ENCODE measurements around the gene AUP1.

Gene AUP1

DNA sequence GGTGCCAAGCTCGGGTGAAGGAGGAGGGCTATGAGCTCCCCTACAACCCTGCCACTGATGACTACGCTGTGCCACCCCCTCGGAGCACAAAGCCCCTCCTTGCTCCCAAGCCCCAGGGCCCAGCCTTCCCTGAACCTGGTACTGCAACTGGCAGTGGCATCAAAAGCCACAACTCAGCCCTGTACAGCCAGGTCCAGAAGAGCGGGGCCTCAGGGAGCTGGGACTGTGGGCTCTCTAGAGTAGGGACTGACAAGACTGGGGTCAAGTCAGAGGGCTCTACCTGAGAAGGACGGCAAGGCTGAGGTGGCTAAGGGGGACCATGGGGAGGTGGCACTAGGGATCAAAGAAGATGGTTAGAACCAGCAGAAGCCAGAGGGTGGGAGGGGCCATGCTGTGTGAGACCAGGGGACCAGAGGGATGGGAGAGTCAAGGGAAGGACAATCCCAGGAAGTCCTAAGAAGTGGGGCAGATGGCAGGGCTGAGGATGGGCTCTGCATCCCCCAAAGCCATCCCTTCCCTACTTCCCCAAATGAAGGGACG, 27.4 kb upstream of the AUP1 start:
- DNase-seq (ENCODE audit: low read depth in 1 of 2, low spot score in 1 of 2), result no peak

DNA sequence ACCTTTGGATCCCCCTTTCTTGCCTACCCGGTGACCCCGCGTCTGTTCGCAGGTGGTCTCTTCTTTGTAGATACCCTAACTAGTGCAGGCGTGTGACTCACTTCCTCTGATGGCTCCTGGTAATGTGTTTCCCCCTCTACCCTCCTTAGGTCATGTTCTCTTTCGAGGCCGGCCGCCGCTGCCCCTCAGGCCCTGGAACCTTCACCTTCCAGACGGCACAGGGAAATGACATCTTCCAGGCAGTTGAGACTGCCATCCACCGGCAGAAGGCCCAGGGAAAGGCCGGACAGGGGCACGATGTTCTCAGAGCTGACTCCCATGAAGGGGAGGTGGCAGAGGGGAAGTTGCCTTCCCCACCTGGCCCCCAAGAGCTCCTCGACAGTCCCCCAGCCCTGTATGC, 26.7 kb upstream of the AUP1 start:
- no peak for DNase-seq (ENCODE audit: low read depth in 1 of 2, low spot score in 1 of 2)

DNA sequence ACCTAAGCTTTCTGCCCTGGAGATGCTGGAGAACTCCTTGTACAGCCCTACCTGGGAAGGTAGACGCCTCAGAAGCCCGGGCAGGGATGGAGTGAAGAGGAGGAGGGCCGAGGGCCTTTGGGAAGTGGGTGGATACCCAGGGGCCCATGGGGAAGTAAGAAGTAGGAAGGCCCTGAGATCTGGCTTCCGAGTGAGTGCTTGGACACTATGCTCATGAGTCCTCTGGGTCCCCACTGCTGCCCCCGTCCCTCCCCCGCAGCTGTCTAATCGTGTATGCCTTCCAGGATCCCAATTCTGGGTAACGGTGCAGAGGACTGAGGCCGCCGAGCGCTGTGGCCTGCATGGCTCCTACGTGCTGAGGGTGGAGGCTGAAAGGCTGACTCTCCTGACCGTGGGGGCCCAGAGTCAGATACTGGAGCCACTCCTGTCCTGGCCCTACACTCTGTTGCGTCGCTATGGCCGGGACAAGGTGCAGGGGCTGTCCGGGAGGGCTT, 26.2 kb upstream of the AUP1 start:
- no peak for DNase-seq (ENCODE audit: low read depth in 1 of 2, low spot score in 1 of 2)

DNA sequence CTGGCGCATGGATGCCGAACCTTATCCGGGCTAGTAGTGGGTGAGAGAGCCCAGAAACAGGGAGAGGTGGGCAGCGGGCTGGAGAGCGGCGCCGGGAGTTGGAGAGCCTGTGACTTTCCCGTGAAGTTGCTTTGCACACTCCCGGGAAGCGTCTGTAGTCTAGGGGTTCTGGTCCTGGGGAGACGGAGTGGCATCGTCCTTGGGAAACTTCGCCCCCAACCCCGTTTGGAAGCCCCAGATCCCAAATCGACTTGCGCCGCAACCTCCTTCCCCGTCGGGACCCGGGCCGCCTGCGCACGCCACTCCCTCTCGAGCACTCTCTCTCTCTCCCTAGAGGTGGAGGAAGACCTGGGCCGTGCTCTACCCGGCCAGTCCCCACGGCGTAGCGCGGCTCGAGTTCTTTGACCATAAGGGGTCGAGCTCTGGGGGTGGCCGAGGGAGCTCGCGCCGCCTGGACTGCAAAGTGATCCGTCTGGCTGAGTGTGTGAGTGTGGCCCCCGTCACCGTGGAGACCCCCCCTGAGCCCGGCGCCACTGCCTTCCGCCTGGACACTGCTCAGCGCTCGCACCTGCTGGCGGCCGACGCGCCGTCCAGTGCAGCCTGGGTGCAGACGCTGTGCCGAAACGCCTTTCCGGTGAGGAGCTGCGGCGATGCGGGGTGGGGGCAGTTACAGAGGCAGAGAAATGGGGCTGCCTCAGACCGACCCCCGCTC, 25.5 kb upstream of the AUP1 start:
- no peak for DNase-seq (ENCODE audit: low read depth in 1 of 2, low spot score in 1 of 2)

DNA sequence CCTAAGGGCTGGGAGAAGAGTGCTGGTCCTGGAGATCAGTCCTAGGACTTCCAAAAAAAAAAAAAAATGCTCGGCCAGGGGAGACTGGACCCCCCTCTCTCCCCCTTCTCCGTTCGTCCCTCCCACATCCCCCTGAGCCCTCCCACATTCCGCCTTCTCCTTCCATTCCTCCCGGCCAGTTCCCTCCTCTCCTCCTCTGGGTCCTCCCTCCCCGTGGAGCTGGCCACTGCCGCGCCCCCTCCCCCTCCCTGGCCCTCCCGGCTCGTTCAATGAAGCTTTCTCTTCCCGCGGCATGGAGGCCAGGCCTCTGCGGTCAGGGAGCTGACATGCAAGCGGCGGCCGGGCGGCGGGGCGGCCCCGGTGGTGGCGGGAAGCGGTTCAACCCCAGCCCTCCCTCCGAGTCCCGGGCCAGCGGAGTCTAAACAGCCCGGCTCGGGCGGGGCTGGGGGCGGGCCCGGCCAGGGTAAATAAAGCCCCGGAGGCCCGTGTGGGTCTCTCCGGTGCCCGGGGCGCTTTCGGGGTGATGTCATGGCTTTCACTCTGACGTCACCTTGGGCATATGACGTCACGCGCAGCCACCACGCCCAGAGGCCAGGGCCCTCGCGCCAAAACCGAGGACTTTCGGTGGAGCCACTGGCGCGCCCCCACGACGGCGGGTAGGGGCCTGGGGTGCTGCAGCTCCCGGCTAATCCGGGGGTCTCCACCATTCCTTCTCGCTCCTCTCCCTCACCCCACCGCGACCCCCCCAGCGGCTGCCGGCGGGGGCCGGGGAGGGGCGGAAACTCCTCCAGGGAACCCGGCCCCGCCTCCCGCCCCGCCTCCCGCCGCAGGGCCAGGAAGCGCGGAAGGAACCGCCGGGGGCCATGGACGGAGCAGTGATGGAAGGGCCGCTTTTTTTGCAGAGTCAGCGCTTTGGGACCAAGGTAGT, 24.6 kb upstream of the AUP1 start, which contains the start of the genes DOK1 and LOXL3:
DOK1 (plus strand) TSS at position 829 of the 928 bp plus-strand sequence; CDS start at position 864, 35 bp downstream.
LOXL3 (minus strand) TSS at position 51 of the 928 bp plus-strand sequence. CDS start 1,308 bp downstream, outside the sequence.
- peak; percentile 71 to 74 for DNase-seq (ENCODE audit: low read depth in 1 of 2, low spot score in 1 of 2)

DNA sequence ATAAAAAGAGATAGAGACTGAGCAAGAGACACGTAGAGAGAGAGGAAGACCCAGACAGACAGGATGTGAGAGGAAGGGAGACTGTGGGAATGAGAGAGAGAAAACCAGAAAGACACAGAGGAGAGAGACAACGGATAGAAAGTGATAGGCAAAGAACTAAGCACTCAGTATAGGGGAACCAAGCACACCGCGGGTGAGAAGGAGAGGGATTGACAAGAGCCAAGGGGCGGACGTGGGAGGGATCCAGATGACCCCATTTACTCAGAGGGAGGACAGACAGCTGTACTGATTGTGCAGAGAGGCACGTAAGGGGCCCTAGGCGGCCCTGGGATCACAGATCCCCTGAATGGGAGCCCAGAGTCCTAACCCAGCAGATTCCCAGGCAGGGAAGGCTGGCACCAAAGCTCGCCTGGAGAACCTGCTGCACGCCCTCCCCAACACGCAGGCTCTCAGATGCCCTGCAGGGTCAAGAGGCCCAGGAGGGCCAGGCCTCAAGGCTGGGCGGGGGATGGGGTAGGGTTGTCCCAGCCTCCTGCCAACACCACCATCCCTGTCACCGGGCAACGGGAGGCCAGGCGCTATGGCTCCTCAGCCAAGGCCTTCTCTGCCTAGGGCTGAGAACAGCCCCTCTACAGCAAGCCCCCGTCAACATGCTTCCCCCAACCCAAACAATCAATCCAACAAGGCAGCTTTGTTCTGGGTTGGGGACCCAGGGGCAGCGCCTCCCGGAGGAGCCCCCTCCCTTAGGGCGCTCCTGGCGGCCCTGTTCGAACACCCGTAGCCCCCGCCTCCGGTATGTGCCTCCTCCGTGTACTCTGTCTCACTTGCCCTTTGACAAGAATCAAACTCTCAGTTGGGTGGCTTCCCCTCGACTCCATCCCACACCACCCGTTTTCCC, 23.7 kb upstream of the AUP1 start:
- no peak for DNase-seq (ENCODE audit: low read depth in 1 of 2, low spot score in 1 of 2)

DNA sequence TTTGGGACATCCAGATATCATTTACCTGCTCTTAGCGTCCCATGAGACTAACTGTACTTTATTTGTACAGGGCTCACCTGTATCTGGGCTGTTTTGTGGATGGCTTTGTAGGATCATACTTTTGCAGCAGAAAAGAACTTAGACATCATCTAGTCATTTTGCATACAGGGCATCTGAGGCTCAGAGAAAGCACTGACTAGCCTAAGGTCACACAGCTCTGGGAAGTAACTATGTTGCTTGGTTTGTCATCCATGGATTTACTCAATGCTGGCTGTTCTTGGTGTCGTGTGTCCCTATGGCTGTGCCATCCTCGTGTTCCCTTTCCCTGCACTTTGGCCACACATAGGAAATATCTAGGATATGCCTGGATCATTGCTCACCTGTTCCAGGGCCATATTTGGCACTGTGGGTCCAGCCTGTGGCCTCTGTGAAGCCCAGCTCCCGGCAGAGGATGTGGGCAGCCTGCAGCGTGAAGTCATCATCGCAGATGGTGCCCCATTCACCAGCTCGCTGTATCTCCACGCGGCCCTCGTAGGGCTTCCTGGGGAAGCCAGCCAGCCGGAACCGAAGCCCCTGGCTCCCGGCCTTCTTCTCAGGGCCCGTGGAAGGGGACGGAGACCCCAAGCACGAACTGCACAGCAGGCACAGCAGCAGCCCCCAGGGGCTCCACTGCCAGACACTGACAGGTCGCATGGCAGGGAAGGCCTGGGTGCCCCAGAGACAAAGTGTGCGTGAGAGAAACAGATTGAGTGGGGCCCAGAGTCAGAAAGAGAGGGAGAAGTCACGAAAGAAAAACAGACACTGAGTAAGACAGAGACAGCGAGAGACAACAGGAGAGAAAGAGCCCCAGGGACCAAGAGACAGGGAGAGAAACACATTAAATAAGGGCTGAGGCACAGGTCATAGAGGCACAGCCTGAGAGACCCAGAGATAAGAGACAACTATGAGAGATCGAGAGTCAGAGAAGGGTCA, 22.7 kb upstream of the AUP1 start:
- no peak for DNase-seq (ENCODE audit: low read depth in 1 of 2, low spot score in 1 of 2)

DNA sequence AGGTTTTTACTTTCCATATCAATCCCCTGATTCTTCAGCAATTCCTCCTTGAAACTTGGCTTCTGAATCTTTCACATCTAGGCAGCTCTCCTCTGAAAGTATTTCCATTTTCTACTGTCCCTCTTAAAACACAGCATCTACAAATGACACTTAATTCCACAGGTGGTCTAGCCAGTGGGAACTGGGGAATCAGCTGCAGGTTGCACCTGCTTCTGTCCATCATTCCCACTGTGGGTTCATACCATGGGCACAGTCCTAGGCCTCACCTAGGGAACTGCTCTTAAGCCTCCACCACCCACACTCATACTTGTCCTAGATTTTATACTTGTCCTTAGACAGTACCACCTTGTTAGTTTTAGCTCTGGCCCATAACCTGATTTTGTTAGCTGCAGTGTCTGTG, 22.0 kb upstream of the AUP1 start:
- no peak for DNase-seq (ENCODE audit: low read depth in 1 of 2, low spot score in 1 of 2)

DNA sequence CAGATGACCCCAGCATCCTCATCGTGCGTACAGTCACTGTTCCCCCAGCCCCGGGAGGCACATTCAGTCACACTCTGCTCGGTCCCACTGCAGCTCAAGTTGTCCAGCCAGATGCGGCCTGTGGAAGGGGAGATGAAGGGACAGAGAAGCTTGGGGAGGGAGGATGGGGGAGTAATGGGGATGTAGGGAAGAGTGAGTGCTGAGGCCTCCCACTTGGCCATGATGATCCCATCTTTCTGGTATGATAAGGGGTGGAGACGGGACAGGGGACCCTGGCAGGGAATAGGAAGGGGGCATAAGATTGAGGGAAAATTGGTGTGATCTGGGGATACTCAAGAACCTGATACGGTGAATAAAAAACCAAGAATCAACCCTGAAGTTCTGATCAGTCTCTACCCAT, 20.7 kb upstream of the AUP1 start:
- DNase-seq (ENCODE audit: low read depth in 1 of 2, low spot score in 1 of 2), result no peak

DNA sequence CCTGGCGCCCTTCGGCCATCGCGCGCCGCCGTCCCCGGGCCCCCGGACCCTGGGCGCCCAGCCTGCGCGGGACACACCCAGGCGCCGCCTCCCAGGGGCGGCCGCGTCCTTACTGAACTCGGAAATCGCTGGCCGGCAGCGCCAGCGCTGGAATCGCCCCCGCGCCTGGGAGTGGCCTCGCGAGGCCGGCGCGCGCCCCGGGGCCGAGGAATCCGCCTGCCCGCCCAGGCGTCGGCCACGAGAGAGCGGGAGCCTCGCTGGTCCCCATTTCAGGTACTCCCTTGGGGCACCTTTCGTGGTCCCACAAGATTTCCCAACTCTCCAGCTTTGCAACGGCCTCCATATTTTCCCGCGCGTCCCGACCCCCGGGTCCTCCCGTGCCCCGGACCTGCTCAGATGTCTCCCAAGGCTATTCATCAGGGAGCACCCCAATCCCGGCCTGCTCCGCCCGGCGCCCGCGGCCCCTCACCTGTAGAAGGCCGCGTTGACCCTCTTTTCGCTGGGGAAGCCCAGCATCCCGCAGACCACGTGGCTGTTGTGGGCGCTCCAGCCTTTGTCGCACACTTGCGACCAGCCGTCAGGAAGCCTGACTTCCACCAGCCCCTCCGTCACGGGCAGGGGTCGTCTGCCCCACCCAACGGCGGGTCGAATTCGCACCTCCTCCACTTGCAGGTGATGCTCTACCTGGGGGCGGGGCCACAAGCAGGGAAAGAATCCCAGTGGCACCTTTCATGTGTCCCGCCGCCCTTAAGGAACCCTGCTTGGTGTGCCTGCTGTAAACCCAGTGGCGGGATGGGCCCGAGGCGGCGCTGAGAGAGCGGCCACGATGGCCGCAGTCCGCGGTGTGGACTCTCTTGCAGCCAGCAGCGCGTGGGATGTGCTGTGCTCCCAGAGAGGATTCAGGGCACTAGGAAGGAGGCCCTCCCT, 19.7 kb upstream of the AUP1 start:
- no peak for DNase-seq (ENCODE audit: low read depth in 1 of 2, low spot score in 1 of 2)

DNA sequence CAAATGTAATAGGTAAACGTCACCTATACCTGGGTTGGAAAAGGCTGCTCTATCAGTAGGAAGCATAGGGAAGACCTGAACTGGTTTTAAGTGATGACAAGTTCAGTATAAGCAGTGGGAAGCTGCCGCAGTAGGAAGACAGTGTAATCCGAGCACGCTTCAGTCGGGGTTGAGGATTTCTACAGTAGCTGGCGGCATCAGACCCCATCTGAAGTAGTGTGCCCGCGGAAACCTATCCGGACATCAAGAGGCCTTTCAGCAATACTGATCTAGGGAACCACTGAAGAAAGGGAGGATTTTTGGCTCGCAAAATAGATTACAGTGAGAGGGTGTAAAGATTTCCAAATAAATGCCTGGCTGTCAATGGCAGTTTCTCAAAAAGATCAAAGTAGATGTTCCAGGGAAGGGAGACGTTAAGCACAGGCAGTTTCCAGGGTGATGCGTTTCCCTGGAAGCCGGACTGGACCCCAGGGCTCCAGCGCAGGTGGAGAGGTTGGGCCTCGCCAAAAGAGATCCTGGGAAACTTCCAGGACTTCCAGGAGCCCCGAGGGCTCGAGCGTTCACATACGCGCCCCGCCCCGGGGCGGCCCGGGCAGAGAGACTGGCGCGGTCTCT, 18.9 kb upstream of the AUP1 start:
- DNase-seq (ENCODE audit: low read depth in 1 of 2, low spot score in 1 of 2), result no peak

DNA sequence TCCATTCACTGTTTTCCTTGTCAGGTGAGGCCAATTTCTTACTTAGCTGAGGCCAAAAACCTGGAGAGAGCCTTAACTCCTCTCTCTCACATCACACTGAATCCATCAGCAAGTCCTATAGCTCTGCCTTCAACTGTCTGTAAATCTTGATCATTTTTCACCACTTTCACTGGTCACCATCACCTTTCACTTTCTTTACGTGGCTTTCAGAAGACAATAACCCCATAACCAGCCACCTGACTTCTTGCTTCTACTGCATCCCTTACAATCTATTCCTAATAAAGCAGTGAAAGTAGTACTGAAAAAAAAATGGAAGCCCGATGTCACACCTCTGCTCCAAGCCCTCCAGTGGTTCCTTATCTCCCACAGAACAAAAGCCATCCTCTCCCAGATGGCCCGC, 16.5 kb upstream of the AUP1 start:
- no peak for DNase-seq (ENCODE audit: low read depth in 1 of 2, low spot score in 1 of 2)

DNA sequence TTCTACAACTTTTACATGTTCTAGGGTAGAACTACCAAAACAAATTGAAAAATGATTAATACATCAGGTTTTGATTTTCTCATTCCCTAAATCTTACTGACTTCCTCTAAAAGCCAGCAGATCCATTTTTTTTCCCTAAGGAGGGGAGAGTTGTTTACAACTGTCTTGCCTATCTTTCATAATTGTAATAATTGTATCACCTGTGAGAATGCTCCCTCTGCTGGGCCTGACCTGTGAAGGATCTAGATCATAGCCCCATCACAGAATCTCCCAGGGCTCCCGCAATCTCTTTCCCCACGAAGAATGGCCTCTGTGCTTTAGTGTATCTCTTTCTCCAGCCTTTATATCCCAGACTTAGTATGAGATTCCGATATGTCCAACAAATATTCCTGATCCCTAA, 15.1 kb upstream of the AUP1 start:
- DNase-seq (ENCODE audit: low read depth in 1 of 2, low spot score in 1 of 2), result no peak

DNA sequence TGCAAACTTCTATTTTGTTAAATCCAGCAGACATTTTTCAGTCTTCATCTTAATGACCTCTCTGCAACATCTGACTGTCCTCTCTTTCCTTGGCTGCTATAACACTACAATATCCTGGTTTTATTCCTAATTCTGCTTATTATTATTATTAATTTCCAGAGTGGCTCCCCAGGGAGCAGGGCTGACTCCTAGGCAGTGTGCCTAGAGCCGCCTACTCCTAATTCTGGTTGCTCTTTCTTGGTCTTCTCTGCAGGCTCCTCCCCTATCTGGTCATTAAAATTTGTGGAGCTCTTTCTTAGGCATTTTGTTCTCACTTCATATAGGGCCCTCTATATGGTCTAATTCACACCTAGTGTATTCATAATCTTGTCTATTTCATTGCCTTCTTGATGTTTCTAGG, 13.5 kb upstream of the AUP1 start:
- no peak for DNase-seq (ENCODE audit: low read depth in 1 of 2, low spot score in 1 of 2)

DNA sequence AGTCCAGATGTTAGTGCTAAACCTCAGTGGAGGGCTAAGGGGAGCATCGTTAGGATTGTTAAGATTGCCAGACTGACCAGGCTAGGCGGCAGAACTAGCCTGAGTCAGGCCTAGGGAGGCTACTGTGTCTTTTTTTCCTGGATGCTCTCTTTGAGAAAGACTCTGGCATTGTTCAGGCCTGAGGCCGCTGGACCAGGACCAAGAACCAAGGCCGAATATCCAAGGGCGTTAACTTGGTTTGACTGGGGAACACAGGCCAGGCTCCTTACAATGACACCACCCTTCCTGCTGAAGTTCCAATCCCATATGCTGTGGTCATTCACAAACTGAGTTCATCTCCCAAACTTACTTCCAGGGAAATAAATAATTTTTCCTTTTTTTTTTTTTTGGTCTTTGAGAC, 10.8 kb upstream of the AUP1 start:
- no peak for DNase-seq (ENCODE audit: low read depth in 1 of 2, low spot score in 1 of 2)

DNA sequence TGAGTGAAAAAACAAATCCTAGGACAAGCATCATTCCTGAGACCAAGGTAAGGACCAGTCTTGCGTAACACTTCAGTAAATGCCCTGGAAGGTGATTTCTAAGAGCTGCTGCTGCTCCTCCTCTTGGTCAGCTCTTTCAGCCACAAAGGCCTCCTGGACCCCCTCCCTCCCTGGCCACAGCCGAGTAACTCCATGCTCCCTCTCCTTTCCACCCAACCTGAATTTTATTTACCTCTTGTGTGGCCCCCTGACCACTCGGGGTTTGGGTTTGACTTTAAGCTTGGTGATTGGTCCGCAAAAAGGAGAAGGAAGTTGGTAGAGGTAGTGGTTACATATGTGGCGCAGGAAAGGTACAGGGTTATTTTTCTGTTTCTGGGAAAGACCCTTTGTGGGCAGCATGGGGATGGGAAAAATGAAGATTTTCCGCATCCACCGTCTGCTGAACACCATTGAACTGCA, 9.4 kb upstream of the AUP1 start:
- no peak for DNase-seq (ENCODE audit: low read depth in 1 of 2, low spot score in 1 of 2)

DNA sequence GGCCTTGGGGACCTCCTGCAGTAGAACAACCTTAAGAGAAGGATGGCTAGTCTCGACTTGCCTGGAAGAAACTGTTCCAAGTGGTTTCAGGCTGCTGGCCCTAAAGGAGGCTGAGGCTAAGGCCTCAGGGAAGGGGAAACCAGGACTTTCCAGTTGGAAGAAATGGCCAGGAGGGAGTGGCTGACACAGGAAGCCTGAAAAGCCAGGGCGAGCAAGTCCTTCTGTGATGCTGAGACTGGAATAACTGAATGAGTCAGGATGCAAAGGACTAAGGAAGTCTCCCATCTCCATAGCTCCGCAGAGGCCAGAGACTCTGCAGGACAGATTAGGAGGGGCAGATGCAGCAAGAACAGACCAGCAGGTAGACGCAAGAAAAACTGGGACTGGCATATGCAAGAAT, 7.6 kb upstream of the AUP1 start:
- DNase-seq (ENCODE audit: low read depth in 1 of 2, low spot score in 1 of 2), result no peak
